Neutrophil (primary cell): Measurements from ENCODE around the gene MSTN.
"Not testable (repeated sequence)": the region's sequence is repeated elsewhere in the genome, so short reads cannot be mapped to it uniquely, and the experiment has no call there.

Source experiments
- H3K27ac ChIP-seq: fragments of 200-600 bp; sonication (generic); 2 replicates; pipeline ENCODE4 v1.5.1; 2016; ENCODE audit warnings: mild to moderate bottlenecking, moderate library complexity
- H3K27me3 ChIP-seq: fragments of 200-600 bp; sonication (generic); 2 replicates; pipeline ENCODE4 v1.6.0; 2016; ENCODE audit warnings: mild to moderate bottlenecking
- H3K36me3 ChIP-seq: fragments of 200-600 bp; sonication (generic); 2 replicates; pipeline ENCODE4 v1.5.1; 2017
- H3K4me1 ChIP-seq, 2 experiments: fragments of 200-600 bp in 1 of 2; sonication (generic) in 1 of 2; 1 replicate in 1 of 2; 2 replicates in 1 of 2; pipeline versions ENCODE4 v1.5.1 to v1.6.1; 2013 to 2016; ENCODE audit warnings: low read depth in 1 of 2, low read length in 1 of 2, mild to moderate bottlenecking in 1 of 2, moderate library complexity in 1 of 2; ENCODE audit not compliant: control insufficient read depth in 1 of 2, insufficient read depth in 1 of 2
- H3K4me3 ChIP-seq, 2 experiments: fragments of 200-600 bp in 1 of 2; sonication (generic) in 1 of 2; 1 replicate in 1 of 2; 2 replicates in 1 of 2; pipeline ENCODE4 v1.5.1; 2013 to 2016; ENCODE audit warnings: low read depth in 1 of 2, low read length in 1 of 2, mild to moderate bottlenecking in 1 of 2, moderate library complexity in 1 of 2
- H3K9me3 ChIP-seq: fragments of 200-600 bp; sonication (generic); 2 replicates; pipeline ENCODE4 v1.5.1; 2016
- TF ChIP-seq, protein P1 (sequence below): fragments of 200-600 bp; sonication (generic); IDR thresholded peaks from 2 replicates; pipeline ENCODE4 v1.5.1; 2016; ENCODE audit warnings: antibody characterized with exemption

Gene MSTN

GRCh38 chr2:190052307-190052706 is 10.2 kb downstream of the MSTN start:
- Histone ChIP-seq H3K36me3 (no peaks in the 10 kb centered on the region), H3K4me1 (no peaks in the 10 kb centered on the region), H3K9me3 (no peaks in the 10 kb centered on the region), H3K27ac (no peak overlapping the region), H3K4me3 (no peak overlapping the region), H3K27me3 (no peaks in the 10 kb centered on the region)
- TF ChIP-seq, protein P1, sequence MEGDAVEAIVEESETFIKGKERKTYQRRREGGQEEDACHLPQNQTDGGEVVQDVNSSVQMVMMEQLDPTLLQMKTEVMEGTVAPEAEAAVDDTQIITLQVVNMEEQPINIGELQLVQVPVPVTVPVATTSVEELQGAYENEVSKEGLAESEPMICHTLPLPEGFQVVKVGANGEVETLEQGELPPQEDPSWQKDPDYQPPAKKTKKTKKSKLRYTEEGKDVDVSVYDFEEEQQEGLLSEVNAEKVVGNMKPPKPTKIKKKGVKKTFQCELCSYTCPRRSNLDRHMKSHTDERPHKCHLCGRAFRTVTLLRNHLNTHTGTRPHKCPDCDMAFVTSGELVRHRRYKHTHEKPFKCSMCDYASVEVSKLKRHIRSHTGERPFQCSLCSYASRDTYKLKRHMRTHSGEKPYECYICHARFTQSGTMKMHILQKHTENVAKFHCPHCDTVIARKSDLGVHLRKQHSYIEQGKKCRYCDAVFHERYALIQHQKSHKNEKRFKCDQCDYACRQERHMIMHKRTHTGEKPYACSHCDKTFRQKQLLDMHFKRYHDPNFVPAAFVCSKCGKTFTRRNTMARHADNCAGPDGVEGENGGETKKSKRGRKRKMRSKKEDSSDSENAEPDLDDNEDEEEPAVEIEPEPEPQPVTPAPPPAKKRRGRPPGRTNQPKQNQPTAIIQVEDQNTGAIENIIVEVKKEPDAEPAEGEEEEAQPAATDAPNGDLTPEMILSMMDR: no peak

DNA sequence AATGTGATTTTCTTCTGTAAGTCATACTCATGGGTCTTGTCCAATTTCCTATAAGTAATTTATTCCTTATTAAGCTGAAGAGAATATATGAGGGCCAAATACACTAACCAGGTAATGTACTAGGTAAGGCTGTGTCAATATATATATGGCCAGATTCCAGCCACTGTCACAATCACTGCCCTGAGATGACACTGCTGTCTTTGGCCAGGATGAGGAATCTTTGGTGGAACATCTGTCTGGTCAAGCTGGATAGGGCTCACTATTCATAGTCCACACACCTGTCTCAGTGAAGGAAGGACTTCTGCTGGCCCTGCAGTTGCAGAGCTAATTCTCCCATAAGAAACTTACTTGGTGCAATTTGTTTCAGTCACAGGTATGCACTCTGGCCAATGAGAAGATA is 11.3 kb downstream of the MSTN start:
- Histone ChIP-seq H3K4me1 (no peaks in the 10 kb centered on the region), H3K36me3 (no peaks in the 10 kb centered on the region), H3K4me3 (no peak overlapping the region), H3K27me3 (no peaks in the 10 kb centered on the region), H3K9me3 (no peaks in the 10 kb centered on the region), H3K27ac (no peak overlapping the region)
- TF ChIP-seq, protein P1: no peak

- no peak overlapping the region for H3K27ac ChIP-seq
- no peaks in the 10 kb centered on the region for H3K9me3 ChIP-seq
- H3K4me3 ChIP-seq: no peak overlapping the region
- TF ChIP-seq, protein P1: no peak
- H3K36me3 ChIP-seq: no peaks in the 10 kb centered on the region
- H3K4me1 ChIP-seq: no peaks in the 10 kb centered on the region
- H3K27me3 ChIP-seq: no peaks in the 10 kb centered on the region
Observed at GRCh38 chr2:190050001-190050400, 12.5 kb downstream of the MSTN start.

GRCh38 chr2:190044866-190045265 is 17.7 kb downstream of the MSTN start:
- TF ChIP-seq, protein P1: no peak

GRCh38 chr2:190043441-190043840 is 19.1 kb downstream of the MSTN start:
- H3K27me3 ChIP-seq: peaks cover 4% of the 10 kb centered on the region
- no peaks in the 10 kb centered on the region for H3K9me3 ChIP-seq
- no peak overlapping the region for H3K4me3 ChIP-seq
- H3K4me1 ChIP-seq: no peaks in the 10 kb centered on the region
- no peak overlapping the region for H3K27ac ChIP-seq
- TF ChIP-seq, protein P1: no peak
- no peaks in the 10 kb centered on the region for H3K36me3 ChIP-seq

More at GRCh38 chr2:190044866-190045265, 17.7 kb downstream of the MSTN start:
- H3K4me1 ChIP-seq: no peaks in the 10 kb centered on the region
- no peaks in the 10 kb centered on the region for H3K36me3 ChIP-seq
- H3K27ac ChIP-seq: no peak overlapping the region
- H3K27me3 ChIP-seq: peaks cover 4% of the 10 kb centered on the region
- H3K4me3 ChIP-seq: no peak overlapping the region
- H3K9me3 ChIP-seq: no peaks in the 10 kb centered on the region

GRCh38 chr2:190036071-190036470 is 26.5 kb downstream of the MSTN start:
- Histone ChIP-seq H3K4me1 (no peaks in the 10 kb centered on the region), H3K4me3 (no peak overlapping the region), H3K27ac (no peak overlapping the region), H3K36me3 (no peaks in the 10 kb centered on the region), H3K27me3 (no peaks in the 10 kb centered on the region), H3K9me3 (no peaks in the 10 kb centered on the region)
- TF ChIP-seq, protein P1: no peak

- H3K36me3 ChIP-seq, H3K27ac ChIP-seq, H3K4me1 ChIP-seq, H3K9me3 ChIP-seq, H3K27me3 ChIP-seq, H3K4me3 ChIP-seq: not testable (repeated sequence)
Observed at GRCh38 chr2:190034417-190034816, 28.1 kb downstream of the MSTN start.
